Activated CD8-positive, alpha-beta memory T cell treated with anti-CD3 and anti-CD28 coated beads for 4 hours (primary cell): ENCODE data around the gene IL3RA.
"Not testable (repeated sequence)": the region's sequence is repeated elsewhere in the genome, so short reads cannot be mapped to it uniquely, and the experiment has no call there.

Source experiments
- DNase-seq, 2 donors: peaks; one replicate each; pipeline ENCODE4 v3.0.0-alpha.2; 2020; ENCODE audit warnings: low read depth in 2 of 2

The IL3RA gene

GRCh38 chrX:1398431-1399340 is 62.1 kb downstream of the IL3RA start:
- no peak for DNase-seq

- DNase-seq: no peak
Observed at GRCh38 chrX:1400049-1400448, 63.5 kb downstream of the IL3RA start.

GRCh38 chrX:1400742-1401471 is 64.3 kb downstream of the IL3RA start:
- no peak for DNase-seq

- no peak for DNase-seq
Observed at GRCh38 chrX:1401611-1402430, 65.2 kb downstream of the IL3RA start.

GRCh38 chrX:1403228-1403627 is 66.6 kb downstream of the IL3RA start:
- DNase-seq: no peak

- not testable (repeated sequence) for DNase-seq
Observed at GRCh38 chrX:1403867-1404266, 67.3 kb downstream of the IL3RA start.

GRCh38 chrX:1405769-1406168 is 69.2 kb downstream of the IL3RA start:
- DNase-seq: not testable (repeated sequence)

GRCh38 chrX:1407035-1407434 is 70.5 kb downstream of the IL3RA start:
- DNase-seq: no peak

GRCh38 chrX:1411326-1411725 is 74.7 kb downstream of the IL3RA start:
- no peak for DNase-seq

GRCh38 chrX:1412551-1413161 is 76.1 kb downstream of the IL3RA start:
- DNase-seq: no peak

- no peak for DNase-seq
Observed at GRCh38 chrX:1416327-1416784, 79.8 kb downstream of the IL3RA start.

GRCh38 chrX:1416965-1417760 is 80.6 kb downstream of the IL3RA start:
- DNase-seq: no peak

GRCh38 chrX:1417921-1418771 is 81.6 kb downstream of the IL3RA start:
- no peak for DNase-seq

GRCh38 chrX:1418901-1419544 is 82.4 kb downstream of the IL3RA start:
- no peak for DNase-seq

GRCh38 chrX:1419545-1420355 is 83.2 kb downstream of the IL3RA start:
- no peak for DNase-seq

GRCh38 chrX:1420371-1420770 is 83.8 kb downstream of the IL3RA start:
- no peak for DNase-seq

- no peak for DNase-seq
Observed at GRCh38 chrX:1421433-1422134, 85.0 kb downstream of the IL3RA start.

- no peak for DNase-seq
Observed at GRCh38 chrX:1422135-1422465, 85.5 kb downstream of the IL3RA start.
